Anterior cingulate cortex (tissue), 58 donors: ENCODE data around the gene PSG6.
"Not testable (repeated sequence)": the region's sequence is repeated elsewhere in the genome, so short reads cannot be mapped to it uniquely, and the experiment has no call there.

Experiments
- DNase-seq, 58 donors: peaks; one replicate each; lab custom pipeline; 2025; lab: John Stamatoyannopoulos, UW

Gene PSG6

GRCh38 chr19:42856866-42857543, 60.7 kb downstream of the PSG6 start:
- peak in 24 of 58 donors; percentile 1 to 59 (median 14) for DNase-seq

- not testable (repeated sequence) for DNase-seq
These were observed 62.9 kb downstream of the PSG6 start for GRCh38 chr19:42854745-42855144.

- DNase-seq = not testable (repeated sequence)
These were observed 64.5 kb downstream of the PSG6 start for GRCh38 chr19:42853231-42853630.

GRCh38 chr19:42852821-42853220, 64.9 kb downstream of the PSG6 start:
- DNase-seq = not testable (repeated sequence)
